HepG2 (cell line): ENCODE measurements around the gene FGF2. TPM values are rescaled to one million over a fixed set of nuclear protein-coding genes. Genes with fewer than 3 reads are reported as not detected.

Experiments
- ATAC-seq: fragments of 200-7000 bp; cut with Tn5 transposase; 3 replicates; pipeline ENCODE4 v1.9.1; 2020; ENCODE audit warnings: mild to moderate bottlenecking, moderate library complexity
- BruUV-seq: library from RNA; stranded (reverse); fragments of 400-500 nt; replicated peaks from 2 replicates; lab custom pipeline; 2021; lab: Mats Ljungman, UMichigan
- CTCF ChIA-PET: fragments of 300-600 bp; formaldehyde crosslinking; extraction: SDS; loops from one replicate; lab custom pipeline; 2021; ENCODE audit warnings: low total read pairs, inconsistent platforms, low intra/inter-chr PET ratio; lab: Yijun Ruan, JAX
- POLR2A ChIA-PET: fragments of 350-600 bp; sonication (Branson Sonifier 250); formaldehyde crosslinking; loops from one replicate; lab custom pipeline; 2020; ENCODE audit warnings: antibody characterized with exemption, inconsistent platforms; lab: Yijun Ruan, JAX
- DNase-seq: peaks from one replicate; pipeline ENCODE4 v3.0.0-alpha.2; 2015; ENCODE audit warnings: low spot score
- FAIRE-seq: peaks from 3 replicates; lab custom pipeline; 2011; peaks lifted over from hg19 to GRCh38; lab: Jason Lieb, UNC
- H2AFZ ChIP-seq: one replicate; pipeline ENCODE4 v1.6.1; 2011; ENCODE audit warnings: low read length, inconsistent platforms
- H3K27ac ChIP-seq: fragments of 300-600 bp; 3 replicates; pipeline ENCODE4 v1.8.0; 2011; ENCODE audit warnings: mixed run types, mild to moderate bottlenecking, mixed read lengths, low read length, inconsistent platforms; ENCODE audit not compliant: insufficient read depth; ENCODE audit errors: extremely low read length
- H3K27me3 ChIP-seq, 2 experiments: fragments of 200-600 bp in 1 of 2; 2 replicates in 1 of 2; 3 replicates in 1 of 2; pipeline versions ENCODE4 v1.6.0 to v1.8.0; 2011; ENCODE audit warnings: low read length in 2 of 2, mild to moderate bottlenecking in 2 of 2, moderate library complexity in 2 of 2, inconsistent platforms in 1 of 2; ENCODE audit not compliant: insufficient read depth in 2 of 2, control insufficient read depth in 1 of 2
- H3K36me3 ChIP-seq, 2 experiments: fragments of 200-600 bp in 1 of 2; replicated peaks in 1 of 2; 2 replicates in 1 of 2; 3 replicates in 1 of 2; pipeline versions ENCODE4 v1.5.1 to v1.8.0; 2011; ENCODE audit warnings: low read length in 2 of 2, inconsistent platforms in 1 of 2; ENCODE audit not compliant: insufficient read depth in 2 of 2, control insufficient read depth in 1 of 2
- H3K4me1 ChIP-seq: 2 replicates; pipeline ENCODE4 v1.5.1; 2012; ENCODE audit warnings: low read length, inconsistent platforms; ENCODE audit not compliant: insufficient read depth
- H3K4me2 ChIP-seq: 2 replicates; pipeline ENCODE4 v1.6.0; 2011; ENCODE audit warnings: low read depth, low read length, inconsistent platforms
- H3K4me3 ChIP-seq, 3 experiments: fragments of 200-600 bp in 1 of 3; sonication (generic), shearing (Covaris generic) in 1 of 3; replicated peaks in 1 of 3; 2 replicates each; pipeline ENCODE4 v1.5.1; 2011 to 2016; ENCODE audit warnings: low read length in 3 of 3, inconsistent platforms in 2 of 3, low read depth in 2 of 3, mild to moderate bottlenecking in 2 of 3, control low read depth in 1 of 3, mixed read lengths in 1 of 3; ENCODE audit not compliant: insufficient read depth in 1 of 3
- H3K79me2 ChIP-seq: one replicate; pipeline ENCODE4 v1.6.1; 2011; ENCODE audit warnings: low read length, inconsistent platforms; ENCODE audit not compliant: insufficient read depth
- H3K9ac ChIP-seq: 2 replicates; pipeline ENCODE4 v1.6.0; 2011; ENCODE audit warnings: mild to moderate bottlenecking, low read depth, low read length, inconsistent platforms; ENCODE audit not compliant: insufficient read depth
- H3K9me3 ChIP-seq: 2 replicates; pipeline ENCODE4 v1.5.1; 2012; ENCODE audit warnings: mild to moderate bottlenecking, low read length
- H4K20me1 ChIP-seq: 2 replicates; pipeline ENCODE4 v1.6.0; 2011; ENCODE audit warnings: inconsistent platforms, mild to moderate bottlenecking, low read length, moderate library complexity; ENCODE audit not compliant: insufficient read depth
- ATRX ChIP-seq: sonication (generic); formaldehyde crosslinking; IDR thresholded peaks from 2 replicates; pipeline ENCODE4 v1.4.0; 2020; ENCODE audit warnings: missing genetic modification reagents, borderline replicate concordance
- BCL3 ChIP-seq: sonication (generic); formaldehyde crosslinking; IDR thresholded peaks from 2 replicates; pipeline ENCODE4 v1.5.1; 2020; ENCODE audit warnings: mild to moderate bottlenecking, missing genetic modification reagents, moderate library complexity
- ETV5 ChIP-seq: IDR thresholded peaks from 2 replicates; pipeline ENCODE4 v1.6.1; 2018; ENCODE audit warnings: missing biosample characterization, missing genetic modification reagents, inconsistent platforms, borderline replicate concordance
- HES4 ChIP-seq: sonication (generic); formaldehyde crosslinking; IDR thresholded peaks from 2 replicates; pipeline ENCODE4 v1.9.0; 2021; ENCODE audit warnings: mild to moderate bottlenecking, missing genetic modification reagents, borderline replicate concordance
- NCOR1 ChIP-seq: fragments of 200-600 bp; sonication (generic); IDR thresholded peaks from 2 replicates; pipeline ENCODE4 v1.7.0; 2017; ENCODE audit warnings: antibody characterized with exemption, low read length, borderline replicate concordance
- NFE2 ChIP-seq: sonication (generic); formaldehyde crosslinking; IDR thresholded peaks from 2 replicates; pipeline ENCODE4 v1.4.0; 2020; ENCODE audit warnings: missing genetic modification reagents
- RXRB ChIP-seq: IDR thresholded peaks from 2 replicates; pipeline ENCODE4 v1.6.1; 2016; ENCODE audit warnings: borderline replicate concordance, missing genetic modification reagents, missing compliant biosample characterization
- SIX4 ChIP-seq: sonication (generic); formaldehyde crosslinking; IDR thresholded peaks from 2 replicates; pipeline ENCODE4 v1.4.0; 2020; ENCODE audit warnings: missing genetic modification reagents
- SPEN ChIP-seq: sonication (generic); formaldehyde crosslinking; IDR thresholded peaks from 2 replicates; pipeline ENCODE4 v1.5.1; 2020; ENCODE audit warnings: low read depth, mild to moderate bottlenecking, missing genetic modification reagents
- TEAD2 ChIP-seq: sonication (generic); formaldehyde crosslinking; IDR thresholded peaks from 2 replicates; pipeline ENCODE4 v1.9.0; 2021; ENCODE audit warnings: missing genetic modification reagents
- TGIF2 ChIP-seq: IDR thresholded peaks from 2 replicates; pipeline ENCODE4 v1.6.1; 2016; ENCODE audit warnings: control low read depth, missing compliant biosample characterization
- ZNF12 ChIP-seq: sonication (generic); formaldehyde crosslinking; IDR thresholded peaks from 2 replicates; pipeline ENCODE4 v1.5.0; 2020; ENCODE audit warnings: missing genetic modification reagents
- ZNF383 ChIP-seq: sonication (generic); formaldehyde crosslinking; IDR thresholded peaks from 2 replicates; pipeline ENCODE4 v1.4.0; 2020; ENCODE audit warnings: missing genetic modification reagents, mild to moderate bottlenecking, borderline replicate concordance
- ZNF407 ChIP-seq: sonication (generic); formaldehyde crosslinking; IDR thresholded peaks from one replicate; pipeline ENCODE4 v1.5.1; 2020; ENCODE audit warnings: mild to moderate bottlenecking, missing genetic modification reagents; ENCODE audit errors: not compliant biosample characterization
- ZNF430 ChIP-seq: sonication (generic); formaldehyde crosslinking; IDR thresholded peaks from 2 replicates; pipeline ENCODE4 v1.9.0; 2021; ENCODE audit warnings: mild to moderate bottlenecking, missing genetic modification reagents
- WGBS: methylation state at CpG from one replicate; pipeline ENCODE4 v1.1.6; 2017; ENCODE audit warnings: low lambda C conversion rate; 5-methylcytosine and 5-hydroxymethylcytosine counted together
- in situ Hi-C: cut with HindIII; loops from 2 replicates; pipeline ENCODE4 v1.10.0; 2017; ENCODE audit warnings: low pct_unique_long_range_greater_than_20kb; ENCODE audit not compliant: extremely low pct_ligation_motif_present
- intact Hi-C: fragments of 100-400 bp; cut with micrococcal nuclease; formaldehyde crosslinking; loops from one replicate; pipeline ENCODE4 v1.10.0; 2022; ENCODE audit not compliant: unreplicated experiment
- polyA plus RNA-seq, 8 experiments: library from polyadenylated mRNA; depleted of rRNA in 3 of 8; stranded (reverse) in 7 of 8; unstranded in 1 of 8; fragments of >200 nt; fragmentation: Illumina TruSeq in 4 of 8; extraction: Trizol in 4 of 8; gene quantifications; 2 replicates each; pipeline versions ENCODE4 v1.2.1 to v1.2.3, GENCODE V29; 2011 to 2016; ENCODE audit warnings: low read depth in 4 of 8, missing spikeins in 1 of 8, mixed read lengths in 1 of 8; ENCODE audit not compliant: insufficient read depth in 1 of 8
- total RNA-seq, 5 experiments: library from RNA; depleted of rRNA; stranded (reverse); fragments of >200 nt; fragmentation: Illumina TruSeq; extraction: Trizol; gene quantifications; 2 replicates each; pipeline ENCODE4 v1.2.3, GENCODE V29; 2016; ENCODE audit warnings: low read depth in 1 of 5

FGF2 gene
- total and polyA plus RNA-seq, 2 of the 13 experiments (the other 11 are each of a cell fraction or from before 2014, with no cell fraction given) = 0.01 to 0.02 TPM

- H4K20me1 ChIP-seq = no peaks in the 10 kb centered on the region
- H3K4me2 ChIP-seq = peak overlapping the region; percentile 79
- FAIRE-seq (no peak), ATAC-seq (peak; percentile 78), DNase-seq (no peak)
- H2AFZ ChIP-seq = peak overlapping the region; percentile 58
- in situ Hi-C loops = no loop called here
- no TSS peak for BruUV-seq
- H3K79me2 ChIP-seq = no peaks in the 10 kb centered on the region
- CTCF ChIA-PET = no interaction called here
- H3K36me3 ChIP-seq = no peaks in the 10 kb centered on the region
- H3K27ac ChIP-seq = no peak overlapping the region
- no peaks in the 10 kb centered on the region for H3K9me3 ChIP-seq
- no peaks in the 10 kb centered on the region; a peak in 1 of 5 replicates for H3K27me3 ChIP-seq
- 10% methylated on average over 10 of the region's 10 CpGs for WGBS
- H3K9ac ChIP-seq = no peak overlapping the region
- H3K4me3 ChIP-seq = peak overlapping the region; percentile 25 to 36 (median 27); a peak in 5 of 6 replicates
- intact Hi-C loops = no loop called here
- H3K4me1 ChIP-seq = peaks cover 27% of the 10 kb centered on the region
- POLR2A ChIA-PET = interaction anchor here (0.7 kb wide), 1 partner anchor 9 kb away, joined by 3 read pairs; no protein-coding TSS in a partner anchor
- TF ChIP-seq ZNF407 (no peak), TEAD2 (CRISPR knock-in tag) (no peak), ETV5 (CRISPR knock-in tag) (no peak), ZNF383 (no peak), NCOR1 (no peak), TGIF2 (CRISPR knock-in tag) (no peak), ZNF12 (no peak), ATRX (no peak), SPEN (CRISPR knock-in tag) (no peak), HES4 (CRISPR knock-in tag) (no peak), BCL3 (no peak), RXRB (CRISPR knock-in tag) (no peak), SIX4 (CRISPR knock-in tag) (no peak), ZNF430 (no peak), NFE2 (no peak)
These were observed 28.1 kb downstream of the FGF2 start for GRCh38 chr4:122854447-122855352.
